Activated CD4-positive, CD25-positive, alpha-beta regulatory T cell treated with anti-CD3 and anti-CD28 coated beads, Interleukin-2, amount 50 U/mL, for 72 hours (primary cell): ENCODE data around the gene SAMHD1.
"Not testable (repeated sequence)": the region's sequence is repeated elsewhere in the genome, so short reads cannot be mapped to it uniquely, and the experiment has no call there.

Experiments
- DNase-seq: peaks from one replicate; pipeline ENCODE4 v3.0.0; 2021

Gene SAMHD1

DNA sequence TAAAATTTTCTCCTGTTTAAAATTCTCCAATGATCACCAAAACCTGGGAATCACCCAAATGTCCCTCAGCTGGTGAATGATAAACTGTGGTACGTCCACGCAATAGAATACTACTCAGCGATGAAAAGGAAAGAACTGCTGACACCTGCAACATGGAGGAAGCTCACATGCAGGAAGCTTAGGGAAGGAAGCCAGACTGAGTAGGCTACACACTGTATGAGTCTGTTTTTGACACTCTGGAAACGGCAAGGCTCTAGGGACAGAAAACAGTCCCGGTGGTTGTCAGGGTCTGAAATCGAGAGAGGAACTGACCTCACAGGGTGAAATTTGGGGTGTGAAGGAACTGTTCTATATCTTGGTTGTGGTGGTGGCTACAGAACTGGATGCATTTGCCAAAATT lies 100.7 kb downstream of the SAMHD1 start:
- DNase-seq, result no peak

DNA sequence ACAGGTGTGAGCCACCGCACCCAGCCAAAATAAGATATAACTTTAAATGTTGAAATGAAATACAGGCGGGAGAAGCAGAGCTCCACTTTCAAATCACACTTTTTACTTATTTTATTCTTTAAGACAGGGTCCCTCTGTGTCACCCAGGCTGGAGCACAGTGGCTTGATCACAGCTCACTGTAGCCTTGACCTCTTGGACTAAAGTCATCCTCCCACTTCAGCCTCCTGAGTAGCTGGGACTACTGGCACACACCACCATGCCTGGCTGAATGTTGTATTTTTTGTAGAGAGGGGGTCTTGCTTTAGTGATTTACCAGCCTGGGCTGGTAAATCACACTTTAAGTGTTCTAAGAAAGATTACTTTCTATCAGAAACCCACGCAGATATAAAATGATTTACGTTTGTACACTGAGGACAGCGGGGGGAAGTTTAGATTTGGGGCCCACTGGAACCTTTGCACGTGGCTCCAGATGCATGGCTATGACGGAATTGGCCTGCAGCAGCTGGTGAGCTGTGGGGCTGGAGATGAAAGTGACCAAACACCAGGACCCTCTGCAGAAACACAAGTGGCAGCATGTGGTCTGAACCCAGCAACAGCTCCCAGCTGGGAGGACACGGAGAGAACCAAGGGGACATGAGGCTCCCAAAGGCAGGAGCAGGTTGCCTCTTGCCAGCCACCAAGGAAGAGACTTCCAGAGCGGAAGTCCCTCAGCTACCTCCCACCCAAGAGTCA lies 102.0 kb downstream of the SAMHD1 start:
- no peak for DNase-seq

DNA sequence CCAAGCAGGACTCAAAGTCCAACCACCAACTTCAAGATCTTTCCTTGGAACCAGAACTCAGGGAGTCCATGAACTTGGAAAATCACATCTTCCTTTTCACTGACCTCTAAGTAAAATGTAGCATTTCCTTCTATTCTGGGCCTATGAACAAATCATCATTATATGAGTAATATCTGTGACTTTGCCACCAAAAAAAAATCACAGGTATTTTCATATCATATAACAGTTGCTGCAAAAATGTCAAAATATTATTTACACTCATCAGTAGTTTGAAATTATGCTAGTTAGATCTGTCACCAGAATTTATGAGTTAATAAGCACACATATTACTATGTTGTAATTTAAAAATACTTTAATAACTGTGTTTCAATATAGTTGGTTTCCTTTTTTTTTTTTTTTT lies 102.8 kb downstream of the SAMHD1 start:
- no peak for DNase-seq

DNA sequence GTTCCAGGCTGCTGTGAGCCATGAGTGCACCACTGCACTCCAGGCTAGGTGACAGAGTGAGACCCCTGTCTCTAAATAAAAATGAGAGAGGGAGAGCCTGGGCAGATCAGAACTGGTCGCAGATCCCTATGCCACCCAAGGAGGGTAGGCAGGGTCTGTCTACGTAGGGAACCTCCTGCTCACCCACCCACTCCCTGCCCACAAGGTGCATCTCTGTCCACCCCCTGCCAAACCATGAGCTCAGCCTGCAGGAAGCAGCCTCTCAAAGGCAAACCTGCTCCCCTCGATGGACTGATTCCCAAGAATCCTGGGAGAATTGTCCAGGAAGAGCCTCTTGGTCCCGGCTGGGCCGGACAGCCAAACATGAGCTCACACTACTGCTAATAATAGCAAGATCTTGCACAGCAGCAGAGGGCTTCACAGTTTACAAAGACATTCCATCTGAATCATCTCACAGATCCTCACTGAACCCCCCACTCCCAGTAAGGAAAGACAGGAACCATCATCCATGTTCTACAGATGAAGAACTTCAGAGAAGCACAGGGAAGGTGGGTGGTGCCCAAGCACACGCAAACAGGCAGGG lies 103.3 kb downstream of the SAMHD1 start:
- DNase-seq, result no peak

DNA sequence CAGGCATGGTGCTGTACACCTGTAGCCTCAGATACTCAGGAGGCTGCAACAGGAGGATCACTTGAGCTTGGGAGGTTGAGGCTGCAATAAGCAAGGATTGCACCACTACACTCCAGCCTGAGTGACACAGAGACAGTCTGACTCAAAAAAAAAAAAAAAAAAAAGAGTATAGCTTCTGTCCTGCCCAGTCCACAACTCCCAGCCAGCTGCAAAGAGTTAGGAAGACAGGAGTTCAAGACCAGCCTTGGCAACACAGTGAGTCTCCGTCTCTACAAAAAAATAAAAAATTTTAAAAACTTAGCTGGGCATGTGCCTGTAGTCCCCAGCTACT lies 103.8 kb downstream of the SAMHD1 start:
- no peak for DNase-seq

DNA sequence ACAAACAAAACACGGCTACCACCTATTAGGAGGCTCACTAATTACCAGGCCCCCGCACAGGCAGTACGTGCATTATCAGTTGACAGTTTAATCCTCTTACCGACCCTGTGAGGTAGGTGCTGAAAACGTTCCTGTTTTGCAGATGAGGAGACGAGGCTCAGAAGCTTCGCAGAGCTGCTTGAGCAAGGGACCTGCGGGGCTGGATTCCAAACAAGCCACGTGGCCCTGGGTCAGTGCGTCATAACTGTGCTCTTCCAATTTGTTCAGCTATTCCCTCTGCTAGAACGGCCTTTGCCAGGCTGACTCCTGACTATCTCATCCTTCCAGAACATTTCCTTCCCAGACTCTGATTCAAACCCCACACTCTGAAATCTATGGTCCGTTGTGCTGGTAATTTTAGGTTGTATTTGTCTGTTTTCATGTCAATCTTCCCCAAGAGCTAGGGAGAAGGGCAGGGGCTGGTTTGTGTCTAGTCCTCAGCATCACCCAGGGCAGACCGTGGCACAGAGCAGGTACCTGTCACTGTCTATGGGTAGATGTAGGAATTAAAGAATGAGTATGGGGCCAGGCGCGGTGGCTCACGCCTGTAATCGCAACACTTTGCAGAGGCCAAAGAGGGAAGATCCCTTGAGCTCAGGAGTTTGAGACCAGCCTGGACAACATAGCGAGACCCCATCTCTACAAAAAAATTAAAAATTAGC lies 104.3 kb downstream of the SAMHD1 start:
- DNase-seq, result no peak

DNA sequence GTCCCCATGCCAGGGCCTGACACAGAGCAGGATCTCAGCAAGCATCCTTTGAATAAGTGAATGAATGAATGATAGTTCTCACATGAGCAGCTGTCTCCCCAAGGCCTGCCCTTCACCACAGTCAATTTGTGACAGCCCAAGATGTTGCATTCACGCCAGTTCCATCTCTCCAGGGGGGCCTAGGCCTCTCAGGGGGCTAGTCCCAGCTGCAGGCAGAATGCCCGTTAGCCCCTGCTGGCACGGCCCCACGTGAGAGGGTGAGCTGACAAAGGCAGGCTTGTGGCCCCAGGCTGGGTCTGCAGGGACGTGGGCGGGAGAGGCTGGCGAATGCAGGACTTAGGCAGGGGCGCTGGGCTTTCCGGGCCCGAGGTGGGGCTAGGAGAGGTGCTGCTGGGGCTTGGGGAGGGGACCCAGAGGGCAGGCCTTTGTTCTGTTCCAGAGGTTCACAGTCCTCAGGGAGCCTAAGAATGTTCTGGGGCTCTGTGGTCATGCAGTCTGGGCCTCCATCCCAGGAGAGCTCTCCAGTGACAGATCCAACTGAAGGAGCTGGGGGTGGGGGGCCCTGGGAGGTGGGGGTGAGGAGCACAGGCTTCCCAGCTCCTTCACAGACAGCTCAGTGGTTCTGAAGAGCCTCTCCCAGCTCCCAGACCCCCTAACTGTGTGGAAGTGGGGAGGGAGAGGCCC lies 106.1 kb downstream of the SAMHD1 start:
- no peak for DNase-seq

DNA sequence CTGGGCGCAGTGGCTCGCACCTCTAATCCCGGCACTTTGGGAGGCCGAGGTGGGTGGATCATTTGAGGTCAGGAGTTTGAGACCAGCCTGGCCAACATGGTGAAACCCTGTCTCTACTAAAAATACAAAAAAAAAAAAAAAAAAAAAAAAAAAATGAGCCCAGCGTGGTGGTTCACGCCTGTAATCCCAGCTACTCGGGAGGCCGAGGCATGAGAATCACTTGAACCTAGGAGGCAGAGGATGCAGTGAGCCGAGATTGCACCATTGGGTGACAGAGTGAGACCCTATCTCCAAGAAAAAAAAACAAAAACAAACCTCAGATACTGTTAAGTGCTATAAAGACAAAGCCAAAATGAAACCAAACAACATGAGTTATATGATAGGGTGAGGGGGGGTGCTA lies 110.5 kb downstream of the SAMHD1 start:
- not testable (repeated sequence) for DNase-seq
